ACC112 (cell line): ENCODE data around the gene ORAI1.

Source experiments
- H2AFZ ChIP-seq: fragments of 200-600 bp; sonication (generic); one replicate; pipeline ENCODE4 v1.6.0; 2017; ENCODE audit warnings: antibody characterized with exemption, low read length; ENCODE audit not compliant: unreplicated experiment
- H3K27ac ChIP-seq: fragments of 200-600 bp; sonication (generic); 2 replicates; pipeline ENCODE4 v1.5.1; 2014; ENCODE audit warnings: low read depth, mild to moderate bottlenecking, antibody characterized with exemption, low read length, moderate library complexity
- H3K27me3 ChIP-seq: fragments of 200-600 bp; sonication (generic); 2 replicates; pipeline ENCODE4 v1.6.1; 2014; ENCODE audit warnings: mild to moderate bottlenecking, antibody characterized with exemption, low read length, moderate library complexity, mixed read lengths; ENCODE audit not compliant: insufficient read depth
- H3K36me3 ChIP-seq: fragments of 200-600 bp; sonication (generic); 2 replicates; pipeline ENCODE4 v1.6.1; 2016; ENCODE audit warnings: mild to moderate bottlenecking, antibody characterized with exemption, low read length, moderate library complexity, mixed read lengths; ENCODE audit not compliant: insufficient read depth
- H3K4me1 ChIP-seq: fragments of 200-600 bp; sonication (generic); one replicate; pipeline ENCODE4 v1.6.1; 2016; ENCODE audit warnings: low read length, mixed read lengths; ENCODE audit not compliant: insufficient read depth, unreplicated experiment, control insufficient read depth
- H3K4me3 ChIP-seq: fragments of 200-600 bp; sonication (generic); 2 replicates; pipeline ENCODE4 v1.5.1; 2014; ENCODE audit warnings: mild to moderate bottlenecking, low read depth, low read length
- H3K79me2 ChIP-seq: fragments of 200-600 bp; sonication (generic); one replicate; pipeline ENCODE4 v1.6.0; 2016; ENCODE audit warnings: low read length; ENCODE audit not compliant: control insufficient read depth, unreplicated experiment, insufficient read depth

ORAI1 gene

DNA sequence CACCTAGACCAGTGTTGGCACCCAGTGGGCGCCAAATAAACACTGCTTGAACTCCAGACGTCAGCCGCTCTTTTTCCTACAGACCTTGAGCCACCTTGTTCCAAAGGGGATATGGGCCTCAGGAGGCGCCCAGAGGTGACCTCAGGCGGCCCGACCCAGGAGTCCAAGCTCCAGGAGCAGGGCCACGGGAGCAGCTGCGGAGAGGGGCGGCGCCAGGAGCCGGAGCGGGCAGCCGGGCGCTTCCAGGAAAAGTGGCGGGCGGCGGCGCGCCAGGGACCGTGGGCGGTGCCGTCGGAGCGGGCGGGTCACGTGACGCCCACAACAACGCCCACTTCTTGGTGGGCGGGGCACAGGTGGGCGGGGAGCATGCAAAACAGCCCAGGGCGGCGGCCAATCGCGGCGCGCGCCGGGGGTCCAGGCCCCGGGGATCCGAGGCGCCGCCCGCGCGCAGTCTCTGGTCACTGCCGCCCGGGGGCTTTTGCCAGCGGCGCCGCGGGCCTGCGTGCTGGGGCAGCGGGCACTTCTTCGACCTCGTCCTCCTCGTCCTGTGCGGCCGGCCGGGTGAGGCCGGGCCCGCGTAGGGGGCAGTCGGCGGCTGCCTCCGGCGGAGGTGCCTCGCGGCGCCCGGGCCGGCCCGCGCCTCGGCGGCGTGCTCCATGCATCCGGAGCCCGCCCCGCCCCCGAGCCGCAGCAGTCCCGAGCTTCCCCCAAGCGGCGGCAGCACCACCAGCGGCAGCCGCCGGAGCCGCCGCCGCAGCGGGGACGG lies at the start of gene ORAI1:
Gene ORAI1, plus strand, starts transcription at position 444 of the 766 bp plus-strand sequence.
- Histone ChIP-seq H3K4me3 (peak within 1 kb of the TSS; percentile 93), H3K4me1 (peaks cover 33% of the 10 kb centered on the region), H3K36me3 (no peaks in the 10 kb centered on the region), H3K27me3 (no peaks in the 10 kb centered on the region), H3K27ac (peak within 1 kb of the TSS; percentile 62), H2AFZ (peak within 1 kb of the TSS; percentile 95), H3K79me2 (peaks cover 36% of the 10 kb centered on the region)

DNA sequence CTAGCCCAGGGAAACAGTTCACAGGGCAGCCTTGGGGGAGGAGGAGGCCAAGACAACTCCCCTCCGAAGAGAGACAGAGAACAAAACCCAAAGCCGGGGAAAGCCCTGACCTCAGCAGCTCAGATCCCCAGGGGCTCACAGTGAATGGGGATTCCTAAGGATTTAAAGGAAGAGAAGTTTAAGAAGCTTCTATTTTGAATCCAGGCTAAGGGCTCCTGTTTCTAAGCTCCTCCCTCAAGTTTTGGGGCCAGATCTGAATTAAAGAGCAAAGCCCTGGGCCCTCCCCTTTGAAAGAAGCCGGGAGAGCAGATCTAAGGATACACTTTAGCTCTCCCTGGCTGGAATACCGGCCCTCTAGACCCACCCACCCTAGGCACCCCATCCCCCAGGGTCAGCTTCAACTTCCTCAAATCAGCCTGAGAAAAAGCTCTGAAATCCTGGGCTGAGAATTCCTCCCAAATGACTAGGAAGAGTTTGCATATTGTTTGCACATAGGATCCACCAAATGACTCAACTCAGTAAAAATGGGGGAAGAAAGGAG lies 49.4 kb upstream of the ORAI1 start:
- Histone ChIP-seq H3K79me2 (peaks cover 3% of the 10 kb centered on the region), H3K36me3 (peaks cover 7% of the 10 kb centered on the region; the same call in 1 of the 2 replicates), H3K27me3 (no peaks in the 10 kb centered on the region), H3K4me3 (peak overlapping the region; percentile 27), H3K4me1 (peaks cover 30% of the 10 kb centered on the region), H2AFZ (no peak overlapping the region), H3K27ac (peak overlapping the region; percentile 78)

- H2AFZ ChIP-seq: no peak overlapping the region
- H3K36me3 ChIP-seq: peaks cover 5% of the 10 kb centered on the region; the same call in 1 of the 2 replicates
- peaks cover 3% of the 10 kb centered on the region for H3K79me2 ChIP-seq
- no peaks in the 10 kb centered on the region for H3K27me3 ChIP-seq
- H3K4me3 ChIP-seq: peak overlapping the region; percentile 80
- H3K27ac ChIP-seq: peak overlapping the region; percentile 78
- H3K4me1 ChIP-seq: peaks cover 33% of the 10 kb centered on the region
Measured at GRCh38 chr12:121577443-121578180, 48.7 kb upstream of the ORAI1 start.

- peak overlapping the region; percentile 80 for H3K4me3 ChIP-seq
- H3K36me3 ChIP-seq: peaks cover 5% of the 10 kb centered on the region; the same call in 1 of the 2 replicates
- no peaks in the 10 kb centered on the region for H3K27me3 ChIP-seq
- H3K79me2 ChIP-seq: peaks cover 3% of the 10 kb centered on the region
- no peak overlapping the region for H2AFZ ChIP-seq
- peaks cover 37% of the 10 kb centered on the region for H3K4me1 ChIP-seq
- peak overlapping the region; percentile 78 for H3K27ac ChIP-seq
Measured at GRCh38 chr12:121578230-121579189, 47.8 kb upstream of the ORAI1 start.

DNA sequence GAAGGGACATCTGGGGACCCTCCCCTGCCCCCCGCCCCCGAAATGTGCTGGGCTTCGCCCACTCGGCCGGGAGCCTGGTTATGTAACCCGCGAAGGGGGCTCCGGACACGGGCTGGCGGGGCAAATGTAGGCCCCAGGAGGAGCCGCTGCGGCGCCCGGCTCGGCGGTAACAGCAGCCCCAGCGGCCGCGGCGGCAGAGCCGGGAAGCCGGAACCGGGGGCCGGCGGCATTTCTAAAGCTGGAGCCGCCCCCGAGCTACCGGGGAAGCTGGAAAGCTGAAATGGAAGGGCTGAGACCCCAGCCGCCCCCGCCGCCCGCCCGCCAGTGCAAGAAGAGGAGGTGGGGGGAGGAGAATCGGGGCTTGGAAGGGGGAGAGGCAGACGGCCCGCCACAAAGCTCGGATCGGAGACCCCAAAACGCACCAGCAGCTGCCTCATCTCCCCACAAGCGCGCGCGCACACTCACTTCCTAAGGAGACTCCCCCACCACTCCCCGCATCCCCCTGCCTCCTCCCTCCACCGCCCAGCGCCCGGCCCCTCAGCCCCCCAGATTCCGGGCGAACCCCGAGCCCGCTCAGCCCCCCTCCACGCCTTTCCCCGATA lies 47.0 kb upstream of the ORAI1 start:
- Histone ChIP-seq H3K36me3 (peaks cover 5% of the 10 kb centered on the region; the same call in 1 of the 2 replicates), H3K79me2 (peaks cover 3% of the 10 kb centered on the region), H2AFZ (peak overlapping the region; percentile 47), H3K27me3 (no peaks in the 10 kb centered on the region), H3K27ac (no peak overlapping the region), H3K4me3 (peak overlapping the region; percentile 80), H3K4me1 (peaks cover 37% of the 10 kb centered on the region)

- Histone ChIP-seq H3K4me1 (peaks cover 37% of the 10 kb centered on the region), H3K79me2 (peaks cover 3% of the 10 kb centered on the region), H2AFZ (peak overlapping the region; percentile 65)
Measured at GRCh38 chr12:121579981-121580868, 46.1 kb upstream of the ORAI1 start.

GRCh38 chr12:121580959-121581685 lies 45.2 kb upstream of the ORAI1 start, which contains the start of gene KDM2B:
KDM2B (minus strand) TSS chr12:121581023; CDS start chr12:121580911, 112 bp downstream.
- peaks cover 3% of the 10 kb centered on the region for H3K79me2 ChIP-seq
- peaks cover 37% of the 10 kb centered on the region for H3K4me1 ChIP-seq
- no peaks in the 10 kb centered on the region for H3K27me3 ChIP-seq
- H2AFZ ChIP-seq: peak within 1 kb of the TSS; percentile 65
- H3K4me3 ChIP-seq: peak within 1 kb of the TSS; percentile 80
- H3K36me3 ChIP-seq: no peaks in the 10 kb centered on the region
- H3K27ac ChIP-seq: peak within 1 kb of the TSS; percentile 38

More at GRCh38 chr12:121579981-121580868, 46.1 kb upstream of the ORAI1 start:
- H3K36me3 ChIP-seq: peaks cover 3% of the 10 kb centered on the region; the same call in 1 of the 2 replicates
- no peaks in the 10 kb centered on the region for H3K27me3 ChIP-seq
- H3K27ac ChIP-seq: peak overlapping the region; percentile 15
- peak overlapping the region; percentile 80 for H3K4me3 ChIP-seq

DNA sequence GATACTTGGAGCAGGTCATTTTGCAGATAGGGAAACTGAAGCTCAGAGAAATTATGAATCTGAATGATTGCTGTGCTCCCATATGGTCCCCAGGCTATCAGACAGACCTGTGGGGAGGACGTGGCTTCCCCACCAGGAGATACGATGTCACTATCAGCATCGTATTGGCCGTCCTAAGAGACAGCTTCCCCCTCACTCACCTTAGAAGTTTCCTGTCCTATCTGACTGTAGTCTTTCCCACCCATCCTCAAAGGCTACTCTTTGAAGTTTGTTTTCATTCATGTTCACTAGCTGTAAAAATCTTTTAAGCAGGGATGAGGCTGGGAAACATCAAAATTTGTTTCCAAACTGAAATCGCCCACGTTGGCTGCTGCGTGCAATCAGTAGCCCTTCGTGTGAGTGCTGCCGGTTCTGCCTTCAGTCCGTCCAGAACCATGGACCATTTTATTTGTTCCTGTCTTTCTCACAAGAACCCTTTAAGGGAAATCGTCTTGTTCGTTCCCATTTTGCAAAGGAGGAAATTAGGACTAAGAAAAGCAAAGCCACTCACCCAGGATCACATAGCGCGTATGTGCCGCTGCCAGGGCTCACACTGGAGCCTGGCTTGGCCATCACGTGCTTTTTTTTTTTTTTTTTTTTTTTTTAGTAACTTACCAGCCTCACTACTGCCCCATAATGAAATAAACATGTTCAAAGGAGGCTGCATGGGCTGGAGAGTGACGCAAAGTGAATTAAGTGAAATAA lies 44.5 kb upstream of the ORAI1 start:
- H3K4me1 ChIP-seq: peaks cover 30% of the 10 kb centered on the region
- peaks cover 3% of the 10 kb centered on the region for H3K79me2 ChIP-seq
- peak overlapping the region; percentile 80 for H3K4me3 ChIP-seq
- H3K27ac ChIP-seq: peak overlapping the region; percentile 38; the same call in 1 of the 2 replicates
- no peaks in the 10 kb centered on the region for H3K36me3 ChIP-seq
- no peaks in the 10 kb centered on the region for H3K27me3 ChIP-seq
- H2AFZ ChIP-seq: peak overlapping the region; percentile 65
